Gastroesophageal sphincter (tissue), 3 donors: ENCODE results near the gene KIAA0586.
"Not testable (repeated sequence)": the region's sequence is repeated elsewhere in the genome, so short reads cannot be mapped to it uniquely, and the experiment has no call there.

Source experiments
- CTCF ChIP-seq, 4 experiments: fragments of 200-600 bp in 2 of 4; fragments of 450-650 bp in 2 of 4; sonication (generic) in 1 of 4; IDR thresholded peaks; one replicate each; pipeline ENCODE4 v1.5.1; 2017 to 2019; ENCODE audit warnings: antibody characterized with exemption in 4 of 4, mild to moderate bottlenecking in 2 of 4, moderate library complexity in 2 of 4
- EP300 ChIP-seq: sonication (generic); formaldehyde crosslinking; IDR thresholded peaks from one replicate; pipeline ENCODE4 v1.6.1; 2017; ENCODE audit warnings: antibody characterized with exemption, mild to moderate bottlenecking
- POLR2A ChIP-seq, 2 donors: fragments of 450-650 bp; IDR thresholded peaks; one replicate each; pipeline ENCODE4 v1.6.1; 2017; ENCODE audit warnings: antibody characterized with exemption in 2 of 2, mild to moderate bottlenecking in 2 of 2, moderate library complexity in 1 of 2

- not testable (repeated sequence) for TF ChIP-seq EP300; POLR2A (IDR thresholded peaks at IDR 0.05); CTCF (IDR thresholded peaks at IDR 0.05)
These were observed 160.8 kb downstream of the KIAA0586 start for GRCh38 chr14:58588321-58588720.
